SK-N-MC (cell line): Measurements from ENCODE around the gene SPAG7.

Experiments
- DNase-seq: peaks from one replicate; pipeline ENCODE4 v3.0.0-alpha.2; 2011; ENCODE audit warnings: low read depth, low spot score
- H3K27ac ChIP-seq: fragments of 200-600 bp; sonication (generic); 2 replicates; pipeline ENCODE4 v1.5.1; 2016; ENCODE audit warnings: mixed run types
- H3K36me3 ChIP-seq: fragments of 200-600 bp; sonication (generic); 2 replicates; pipeline ENCODE4 v1.6.1; 2017; ENCODE audit warnings: antibody characterized with exemption, low read length, mixed read lengths; ENCODE audit not compliant: insufficient read depth
- H3K4me3 ChIP-seq: fragments of 200-600 bp; sonication (generic); 2 replicates; pipeline ENCODE4 v1.5.1; 2016
- H3K9ac ChIP-seq: fragments of 200-600 bp; sonication (generic); 2 replicates; pipeline ENCODE4 v1.8.0; 2017; ENCODE audit warnings: mixed run types, mixed read lengths; ENCODE audit not compliant: insufficient read length
- H3K9me3 ChIP-seq: fragments of 200-600 bp; sonication (generic); 2 replicates; pipeline ENCODE4 v1.6.1; 2017; ENCODE audit warnings: low read depth, mild to moderate bottlenecking, antibody characterized with exemption, low read length, moderate library complexity, mixed read lengths
- EZH2 ChIP-seq: fragments of 200-600 bp; sonication (generic); IDR thresholded peaks from one replicate; pipeline ENCODE4 v1.6.1; 2017; ENCODE audit warnings: antibody characterized with exemption
- FOXP2 ChIP-seq: optimal IDR thresholded peaks from 2 replicates; pipeline ENCODE3; 2011; ENCODE audit warnings: mild to moderate bottlenecking, moderate library complexity; ENCODE audit not compliant: insufficient read depth; ENCODE audit errors: extremely low read length, control extremely low read depth
- POLR2AphosphoS5 ChIP-seq: IDR thresholded peaks from 2 replicates; pipeline ENCODE4 v1.6.1; 2012; ENCODE audit warnings: mild to moderate bottlenecking, low read depth, low read length, borderline replicate concordance

SPAG7 gene

GRCh38 chr17:4986403-4986802 lies 18.8 kb upstream of the SPAG7 start:
- TF ChIP-seq EZH2 (no peak), FOXP2 (no peak), POLR2AphosphoS5 (no peak)
- no peak for DNase-seq
- Histone ChIP-seq H3K4me3 (peak overlapping the region; percentile 79), H3K36me3 (no peaks in the 10 kb centered on the region; the same call in 1 of the 2 replicates), H3K9me3 (no peaks in the 10 kb centered on the region), H3K9ac (peak overlapping the region; percentile 80), H3K27ac (no peak overlapping the region)

DNA sequence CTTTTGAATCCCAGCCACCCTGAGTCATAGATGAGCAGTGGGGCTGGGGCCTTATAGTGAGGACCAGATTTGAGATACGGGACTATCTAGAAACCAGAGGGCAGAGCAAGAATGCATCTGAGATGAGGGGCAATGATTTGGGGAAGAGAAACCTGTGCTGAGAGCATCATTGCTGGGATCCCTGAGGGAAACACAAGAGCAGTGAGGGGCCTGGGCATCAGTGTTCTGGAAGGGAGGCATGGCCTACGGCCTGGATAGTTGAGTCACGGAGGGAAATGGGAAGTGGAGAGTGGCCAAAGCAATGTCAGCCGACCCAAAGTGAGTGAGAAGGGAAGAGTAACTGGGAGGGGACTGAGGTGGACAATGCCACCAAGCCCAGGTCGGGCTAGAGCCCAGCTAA lies 14.7 kb upstream of the SPAG7 start:
- Histone ChIP-seq H3K9me3 (no peaks in the 10 kb centered on the region), H3K27ac (no peak overlapping the region), H3K36me3 (peaks cover 12% of the 10 kb centered on the region; the same call in 1 of the 2 replicates), H3K9ac (no peak overlapping the region), H3K4me3 (no peak overlapping the region)
- no peak for DNase-seq
- no peak for TF ChIP-seq FOXP2
- no peak for TF ChIP-seq EZH2
- TF ChIP-seq POLR2AphosphoS5, result no peak

DNA sequence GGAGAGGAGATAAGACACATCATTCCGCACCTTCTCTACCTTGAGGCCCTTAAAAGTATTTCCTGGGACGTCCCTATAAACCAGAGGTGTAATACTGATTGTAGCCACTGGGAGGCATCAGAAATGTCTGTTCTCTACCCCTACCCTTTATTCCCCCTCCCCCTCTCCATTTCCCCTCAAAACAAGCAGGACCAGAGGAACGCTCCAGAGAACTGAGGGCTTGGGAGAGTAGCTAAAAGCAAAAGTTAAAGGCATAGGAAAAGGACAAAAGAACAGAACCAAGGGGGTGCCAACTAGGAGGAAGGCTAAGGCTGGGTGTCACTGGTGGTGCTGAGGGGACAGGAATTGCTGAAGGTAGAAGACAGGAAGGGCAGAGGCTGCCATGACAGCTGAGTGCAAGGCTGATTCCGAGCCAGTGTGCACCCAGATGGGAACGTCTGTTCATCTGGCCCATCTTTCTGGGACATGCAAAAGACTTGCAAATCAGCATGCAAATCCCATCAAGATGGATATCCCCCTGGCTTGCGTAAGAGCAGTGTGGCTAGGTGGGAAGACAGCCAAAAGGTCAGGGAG lies 13.1 kb upstream of the SPAG7 start:
- no peaks in the 10 kb centered on the region for H3K9me3 ChIP-seq
- H3K4me3 ChIP-seq, result no peak overlapping the region
- H3K36me3 ChIP-seq, result peaks cover 15% of the 10 kb centered on the region; the same call in 1 of the 2 replicates
- no peak overlapping the region for H3K27ac ChIP-seq
- H3K9ac ChIP-seq, result no peak overlapping the region
- DNase-seq, result peak; percentile 14
- TF ChIP-seq FOXP2, result no peak

- peaks cover 15% of the 10 kb centered on the region; the same call in 1 of the 2 replicates for H3K36me3 ChIP-seq
- TF ChIP-seq POLR2AphosphoS5 (no peak), EZH2 (no peak), FOXP2 (no peak)
- no peak overlapping the region for H3K4me3 ChIP-seq
- H3K9me3 ChIP-seq, result no peaks in the 10 kb centered on the region
- no peak overlapping the region for H3K9ac ChIP-seq
- no peak overlapping the region for H3K27ac ChIP-seq
- DNase-seq, result no peak
Observed at GRCh38 chr17:4978726-4979125, 11.1 kb upstream of the SPAG7 start.

DNA sequence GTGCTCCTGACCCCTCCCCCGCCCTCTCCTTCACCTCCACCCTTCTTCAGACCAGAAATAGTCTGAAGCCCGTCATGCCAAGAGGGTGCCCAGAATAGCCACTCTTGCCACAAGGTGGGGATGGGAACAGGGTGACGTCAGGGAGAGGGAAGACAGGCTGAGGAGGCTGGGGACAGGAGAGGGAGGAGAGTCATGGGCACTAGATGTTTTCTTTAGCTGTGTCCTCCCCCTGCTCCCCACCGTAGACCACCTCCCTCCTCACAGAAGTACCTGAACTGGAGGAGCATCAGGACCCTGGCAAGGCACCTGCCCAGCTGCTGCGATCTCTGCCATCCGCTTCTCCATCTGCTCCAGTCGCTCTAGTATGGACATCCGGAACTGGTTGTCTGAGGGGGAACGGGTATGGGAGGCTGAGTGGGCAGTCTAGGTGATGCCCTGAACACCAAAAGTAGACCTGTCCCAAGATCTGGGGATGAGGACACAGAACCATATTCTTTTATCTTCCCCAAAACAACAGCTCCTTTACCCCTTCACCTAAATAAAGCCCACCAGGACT lies 6.6 kb upstream of the SPAG7 start:
- H3K9me3 ChIP-seq, result no peaks in the 10 kb centered on the region
- no peak overlapping the region for H3K9ac ChIP-seq
- no peak overlapping the region for H3K4me3 ChIP-seq
- no peak for TF ChIP-seq POLR2AphosphoS5
- no peak for TF ChIP-seq EZH2
- TF ChIP-seq FOXP2, result no peak
- H3K36me3 ChIP-seq, result peaks cover 16% of the 10 kb centered on the region; the same call in 1 of the 2 replicates
- H3K27ac ChIP-seq, result no peak overlapping the region
- DNase-seq, result no peak

- no peaks in the 10 kb centered on the region for H3K9me3 ChIP-seq
- no peak overlapping the region for H3K27ac ChIP-seq
- DNase-seq, result no peak
- H3K36me3 ChIP-seq, result peaks cover 16% of the 10 kb centered on the region; the same call in 1 of the 2 replicates
- no peak for TF ChIP-seq EZH2
- TF ChIP-seq FOXP2, result no peak
- no peak for TF ChIP-seq POLR2AphosphoS5
- no peak overlapping the region for H3K4me3 ChIP-seq
- H3K9ac ChIP-seq, result no peak overlapping the region
Observed at GRCh38 chr17:4973256-4974114, 5.9 kb upstream of the SPAG7 start.

DNA sequence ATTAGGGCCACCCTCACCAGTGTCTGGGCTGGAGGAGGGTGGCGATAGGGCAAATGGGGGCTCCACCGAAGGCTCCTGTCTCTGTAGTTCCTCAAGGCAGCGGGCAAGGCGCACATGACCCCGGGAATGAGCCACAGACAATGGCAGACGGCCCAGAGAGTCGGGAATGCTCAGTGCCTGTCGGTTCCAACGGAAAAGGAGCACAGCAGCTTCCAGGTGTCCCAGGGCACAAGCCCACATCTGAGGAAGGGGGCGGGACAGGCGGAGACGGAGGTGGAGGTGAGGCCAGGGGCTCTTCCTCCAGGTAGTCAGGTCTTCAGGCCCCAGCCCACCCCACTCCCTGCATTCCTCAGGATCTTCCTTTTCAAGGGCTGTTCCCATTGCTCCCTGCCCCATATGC lies 5.1 kb upstream of the SPAG7 start:
- no peak overlapping the region for H3K9ac ChIP-seq
- H3K27ac ChIP-seq, result no peak overlapping the region
- H3K36me3 ChIP-seq, result peaks cover 12% of the 10 kb centered on the region; the same call in 1 of the 2 replicates
- no peaks in the 10 kb centered on the region for H3K9me3 ChIP-seq
- TF ChIP-seq EZH2 (no peak), FOXP2 (no peak), POLR2AphosphoS5 (no peak)
- no peak overlapping the region for H3K4me3 ChIP-seq
- DNase-seq, result no peak

GRCh38 chr17:4972322-4972721 lies 4.7 kb upstream of the SPAG7 start:
- no peaks in the 10 kb centered on the region for H3K9me3 ChIP-seq
- H3K9ac ChIP-seq, result no peak overlapping the region
- peaks cover 8% of the 10 kb centered on the region; the same call in 1 of the 2 replicates for H3K36me3 ChIP-seq
- no peak for TF ChIP-seq EZH2
- TF ChIP-seq FOXP2, result no peak
- TF ChIP-seq POLR2AphosphoS5, result no peak
- no peak overlapping the region for H3K27ac ChIP-seq
- DNase-seq, result no peak
- H3K4me3 ChIP-seq, result no peak overlapping the region

- H3K36me3 ChIP-seq, result peaks cover 4% of the 10 kb centered on the region; the same call in 1 of the 2 replicates
- TF ChIP-seq EZH2 (no peak), POLR2AphosphoS5 (no peak), FOXP2 (no peak)
- H3K27ac ChIP-seq, result no peak overlapping the region
- no peak for DNase-seq
- H3K4me3 ChIP-seq, result no peak overlapping the region
- H3K9ac ChIP-seq, result no peak overlapping the region
- no peaks in the 10 kb centered on the region for H3K9me3 ChIP-seq
Observed at GRCh38 chr17:4971826-4972225, 4.2 kb upstream of the SPAG7 start.
